IMR-90 (cell line): ENCODE measurements around the gene THYN1. TPM values are rescaled to one million over a fixed set of nuclear protein-coding genes. Genes with fewer than 3 reads are reported as not detected.

Source experiments
- ATAC-seq: fragments of 200-7000 bp; cut with Tn5 transposase; 2 replicates; pipeline ENCODE4 v1.9.1; 2020; ENCODE audit warnings: low read depth, mild to moderate bottlenecking, moderate library complexity
- BruUV-seq: library from RNA; stranded (reverse); fragments of 400-500 nt; replicated peaks from 2 replicates; lab custom pipeline; 2021; lab: Mats Ljungman, UMichigan
- CTCF ChIA-PET: fragments of 300-600 bp; formaldehyde crosslinking; extraction: SDS; loops from one replicate; lab custom pipeline; 2021; ENCODE audit warnings: antibody characterized with exemption; lab: Yijun Ruan, JAX
- POLR2A ChIA-PET: fragments of 300-600 bp; sonication (Branson Sonifier 250); formaldehyde crosslinking; loops from one replicate; lab custom pipeline; 2022; ENCODE audit warnings: antibody characterized with exemption; ENCODE audit not compliant: unreplicated experiment; lab: Charles Lee
- DNase-seq: peaks from one replicate; pipeline ENCODE4 v3.0.0; 2013
- H2AFZ ChIP-seq: replicated peaks from 2 replicates; pipeline ENCODE3; 2013; ENCODE audit warnings: low read length, mild to moderate bottlenecking; ENCODE audit not compliant: poor library complexity
- H2AK5ac ChIP-seq: 2 replicates; pipeline ENCODE4 v1.6.1; 2013; ENCODE audit warnings: low read depth, low read length, inconsistent platforms
- H2AK9ac ChIP-seq: replicated peaks from 2 replicates; pipeline ENCODE3; 2013; ENCODE audit warnings: mild to moderate bottlenecking, low read depth, low read length, moderate library complexity; ENCODE audit not compliant: poor library complexity
- H2BK120ac ChIP-seq: 2 replicates; pipeline ENCODE4 v1.6.1; 2013; ENCODE audit warnings: low read depth, low read length, inconsistent platforms
- H2BK15ac ChIP-seq: 3 replicates; pipeline ENCODE4 v1.6.1; 2013; ENCODE audit warnings: low read depth, low read length, inconsistent platforms
- H2BK20ac ChIP-seq: 2 replicates; pipeline ENCODE4 v1.6.1; 2013; ENCODE audit warnings: low read depth, mild to moderate bottlenecking, inconsistent platforms, low read length, moderate library complexity
- H2BK5ac ChIP-seq: 2 replicates; pipeline ENCODE4 v1.6.1; 2013; ENCODE audit warnings: mild to moderate bottlenecking, low read depth, low read length, inconsistent platforms; ENCODE audit not compliant: poor library complexity, severe bottlenecking
- H3K14ac ChIP-seq: replicated peaks from 2 replicates; pipeline ENCODE4 v1.6.1; 2013; ENCODE audit warnings: low read depth, low read length, inconsistent platforms
- H3K18ac ChIP-seq: 2 replicates; pipeline ENCODE4 v1.6.1; 2013; ENCODE audit warnings: low read depth, low read length, control low read depth
- H3K23ac ChIP-seq: 2 replicates; pipeline ENCODE4 v1.6.1; 2013; ENCODE audit warnings: low read depth, low read length, inconsistent platforms
- H3K27ac ChIP-seq: 2 replicates; pipeline ENCODE4 v1.5.1; 2013; ENCODE audit warnings: mild to moderate bottlenecking, control low read depth, low read length; ENCODE audit not compliant: insufficient read depth
- H3K27me3 ChIP-seq: 2 replicates; pipeline ENCODE4 v1.6.1; 2013; ENCODE audit warnings: low read length; ENCODE audit not compliant: control insufficient read depth, insufficient read depth
- H3K36me3 ChIP-seq: 2 replicates; pipeline ENCODE4 v1.6.1; 2013; ENCODE audit warnings: low read length, mixed read lengths; ENCODE audit not compliant: control insufficient read depth, insufficient read depth
- H3K4ac ChIP-seq: 2 replicates; pipeline ENCODE4 v1.6.1; 2013; ENCODE audit warnings: low read depth, low read length, inconsistent platforms
- H3K4me1 ChIP-seq: 2 replicates; pipeline ENCODE4 v1.6.1; 2013; ENCODE audit warnings: low read length, mixed read lengths; ENCODE audit not compliant: control insufficient read depth, insufficient read depth
- H3K4me2 ChIP-seq: 2 replicates; pipeline ENCODE4 v1.6.1; 2013; ENCODE audit warnings: low read depth, mild to moderate bottlenecking, control low read depth, low read length, moderate library complexity
- H3K4me3 ChIP-seq: 2 replicates; pipeline ENCODE4 v1.5.1; 2013; ENCODE audit warnings: low read depth, mild to moderate bottlenecking, control low read depth, low read length, moderate library complexity; ENCODE audit not compliant: insufficient read depth
- H3K56ac ChIP-seq: 2 replicates; pipeline ENCODE4 v1.6.1; 2013; ENCODE audit warnings: low read length, inconsistent platforms; ENCODE audit not compliant: insufficient read depth; ENCODE audit errors: extremely low read depth
- H3K79me1 ChIP-seq, 2 experiments: 2 replicates each; pipeline ENCODE4 v1.6.1; 2013; ENCODE audit warnings: low read length in 2 of 2, inconsistent platforms in 1 of 2, low read depth in 1 of 2
- H3K9ac ChIP-seq: 2 replicates; pipeline ENCODE4 v1.6.1; 2013; ENCODE audit warnings: low read depth, low read length, control low read depth
- H3K9me1 ChIP-seq: 2 replicates; pipeline ENCODE4 v1.6.1; 2013; ENCODE audit warnings: low read length, inconsistent platforms; ENCODE audit not compliant: insufficient read depth
- H3K9me3 ChIP-seq: 2 replicates; pipeline ENCODE4 v1.6.1; 2013; ENCODE audit warnings: low read length; ENCODE audit not compliant: control insufficient read depth, insufficient read depth
- H4K20me1 ChIP-seq: 2 replicates; pipeline ENCODE4 v1.6.1; 2013; ENCODE audit warnings: low read length, inconsistent platforms; ENCODE audit not compliant: insufficient read depth
- H4K5ac ChIP-seq: 2 replicates; pipeline ENCODE4 v1.6.1; 2013; ENCODE audit warnings: mild to moderate bottlenecking, low read depth, low read length, control low read depth
- H4K8ac ChIP-seq, 2 experiments: 2 replicates each; pipeline ENCODE4 v1.6.1; 2013; ENCODE audit warnings: low read depth in 2 of 2, low read length in 2 of 2, control low read depth in 1 of 2, inconsistent platforms in 1 of 2
- H4K91ac ChIP-seq: 2 replicates; pipeline ENCODE4 v1.6.1; 2013; ENCODE audit warnings: low read depth, low read length, inconsistent platforms; ENCODE audit not compliant: insufficient read depth
- CHD1 ChIP-seq: IDR thresholded peaks from 2 replicates; pipeline ENCODE4 v1.6.1; 2012; ENCODE audit warnings: low read depth, low read length, improper control_type of control experiment
- FOS ChIP-seq: fragments of 150-350 bp; IDR thresholded peaks from 2 replicates; pipeline ENCODE4 v1.6.1; 2016; ENCODE audit warnings: low read depth, low read length
- MAFK ChIP-seq: IDR thresholded peaks from 2 replicates; pipeline ENCODE4 v1.6.1; 2012; ENCODE audit warnings: low read depth, low read length, improper control_type of control experiment
- MXI1 ChIP-seq: IDR thresholded peaks from 2 replicates; pipeline ENCODE4 v1.6.1; 2012; ENCODE audit warnings: low read depth, mild to moderate bottlenecking, low read length, moderate library complexity, borderline replicate concordance
- NFE2L2 ChIP-seq: fragments of 150-350 bp; IDR thresholded peaks from 2 replicates; pipeline ENCODE4 v1.6.1; 2016; ENCODE audit warnings: low read depth, mild to moderate bottlenecking, low read length
- POLR2A ChIP-seq: IDR thresholded peaks from 2 replicates; pipeline ENCODE4 v1.6.1; 2012; ENCODE audit warnings: mild to moderate bottlenecking, low read depth, low read length
- WGBS, 2 experiments: methylation state at CpG; one replicate each; pipeline versions ENCODE4 v1.1.5 to v1.1.7; 2013; ENCODE audit warnings: missing lambda C conversion rate in 2 of 2; ENCODE audit not compliant: insufficient read length in 1 of 2; ENCODE audit errors: extremely low coverage in 2 of 2; 5-methylcytosine and 5-hydroxymethylcytosine counted together
- dilution Hi-C: fragments of 300-500 bp; cut with HindIII; formaldehyde crosslinking; loops from one replicate; pipeline ENCODE4 v1.14.3; 2018; ENCODE audit warnings: low sequenced_read_pairs; ENCODE audit not compliant: unreplicated experiment
- in situ Hi-C: fragments of 300-500 bp; cut with MboI; formaldehyde crosslinking; loops from 3 replicates; pipeline ENCODE4 v1.14.3; 2019; ENCODE audit warnings: low sequenced_read_pairs, inconsistent platforms, mixed read lengths
- intact Hi-C: fragments of 100-400 bp; cut with micrococcal nuclease; formaldehyde crosslinking; loops from 2 replicates; pipeline ENCODE4 v1.10.0; 2022
- polyA plus RNA-seq, 3 experiments: library from polyadenylated mRNA; depleted of rRNA; stranded (reverse); fragments of >200 nt; gene quantifications; 2 replicates each; pipeline ENCODE4 v1.2.3, GENCODE V29; 2012; ENCODE audit warnings: low replicate concordance in 1 of 3
- total RNA-seq: library from RNA; depleted of rRNA; stranded (reverse); fragments of >200 nt; gene quantifications from 2 replicates; pipeline ENCODE4 v1.2.3, GENCODE V29; 2012
- TF ChIP-seq, protein P1 (sequence below): fragments of 150-350 bp; IDR thresholded peaks from 2 replicates; pipeline ENCODE4 v1.6.1; 2016; ENCODE audit warnings: low read depth, mild to moderate bottlenecking, low read length, moderate library complexity, borderline replicate concordance

Gene THYN1
- total and polyA plus RNA-seq, 2 of the 4 experiments (the other 2 are of a cell fraction), result 43.1 to 72.1 TPM

DNA sequence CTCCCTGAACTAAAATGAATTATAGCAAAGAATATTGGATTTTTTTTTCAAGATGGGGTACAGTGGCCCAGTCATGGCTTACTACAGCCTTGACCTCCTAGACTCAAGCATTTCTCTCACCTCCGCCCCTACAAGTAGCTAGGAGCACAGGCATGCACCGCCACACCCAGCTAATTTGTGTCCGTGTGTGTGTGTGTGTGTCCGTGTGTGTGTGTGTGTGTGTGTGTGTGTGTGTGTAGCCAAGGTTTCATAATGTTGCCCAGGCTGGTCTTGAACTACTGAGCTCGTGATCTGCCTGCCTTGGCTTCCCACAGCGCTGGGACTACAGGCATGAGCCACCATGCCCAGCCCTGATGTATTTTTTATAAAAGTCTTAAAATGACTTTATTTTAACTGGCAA is 12.6 kb downstream of the THYN1 start:
- H3K79me1 ChIP-seq, result peaks cover 12 to 13% of the 10 kb centered on the region in 2 experiments; a peak in 3 of 4 replicates
- TF ChIP-seq NFE2L2 (no peak), MXI1 (no peak), FOS (no peak), POLR2A (no peak), CHD1 (no peak), MAFK (no peak)
- TF ChIP-seq, protein P1, sequence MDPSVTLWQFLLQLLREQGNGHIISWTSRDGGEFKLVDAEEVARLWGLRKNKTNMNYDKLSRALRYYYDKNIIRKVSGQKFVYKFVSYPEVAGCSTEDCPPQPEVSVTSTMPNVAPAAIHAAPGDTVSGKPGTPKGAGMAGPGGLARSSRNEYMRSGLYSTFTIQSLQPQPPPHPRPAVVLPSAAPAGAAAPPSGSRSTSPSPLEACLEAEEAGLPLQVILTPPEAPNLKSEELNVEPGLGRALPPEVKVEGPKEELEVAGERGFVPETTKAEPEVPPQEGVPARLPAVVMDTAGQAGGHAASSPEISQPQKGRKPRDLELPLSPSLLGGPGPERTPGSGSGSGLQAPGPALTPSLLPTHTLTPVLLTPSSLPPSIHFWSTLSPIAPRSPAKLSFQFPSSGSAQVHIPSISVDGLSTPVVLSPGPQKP, result no peak
- POLR2A ChIA-PET, result no interaction called here
- no peak overlapping the region for H3K18ac ChIP-seq
- peaks cover 3% of the 10 kb centered on the region; the same call in 1 of the 2 replicates for H3K9me1 ChIP-seq
- H4K5ac ChIP-seq, result no peak overlapping the region
- no peak overlapping the region for H3K4me2 ChIP-seq
- H3K9me3 ChIP-seq, result no peaks in the 10 kb centered on the region
- H2BK20ac ChIP-seq, result no peak overlapping the region
- H2BK120ac ChIP-seq, result no peak overlapping the region
- intact Hi-C loops (no loop called here), dilution Hi-C loops (no loop called here), in situ Hi-C loops (no loop called here)
- H2AK9ac ChIP-seq, result no peak overlapping the region
- H3K56ac ChIP-seq, result no peak overlapping the region
- H3K27me3 ChIP-seq, result no peaks in the 10 kb centered on the region
- H4K91ac ChIP-seq, result no peak overlapping the region
- peaks cover 48% of the 10 kb centered on the region for H3K36me3 ChIP-seq
- no peak overlapping the region for H3K4ac ChIP-seq
- CTCF ChIA-PET, result no interaction called here
- BruUV-seq, result no TSS peak
- DNase-seq, result no peak
- no peak overlapping the region for H3K9ac ChIP-seq
- no peak for ATAC-seq
- H4K20me1 ChIP-seq, result no peaks in the 10 kb centered on the region; the same call in 1 of the 2 replicates
- no peak overlapping the region for H3K4me3 ChIP-seq
- H3K4me1 ChIP-seq, result no peaks in the 10 kb centered on the region
- H2AFZ ChIP-seq, result no peak overlapping the region
- no peak overlapping the region for H2BK5ac ChIP-seq
- H3K27ac ChIP-seq, result no peak overlapping the region
- no CpG with 5 or more reads among the region's 6 CpGs for WGBS, 2 experiments
- no peak overlapping the region for H2AK5ac ChIP-seq
- H2BK15ac ChIP-seq, result no peak overlapping the region
- no peak overlapping the region for H3K14ac ChIP-seq
- no peak overlapping the region for H4K8ac ChIP-seq
- no peak overlapping the region for H3K23ac ChIP-seq
